GM18526 (cell line): ENCODE data around the gene CCNE1.

ENCODE experiments used
- POLR2A ChIP-seq: IDR thresholded peaks from 3 replicates; pipeline ENCODE4 v1.6.1; 2011; ENCODE audit not compliant: insufficient read length; ENCODE audit errors: extremely low read depth

CCNE1 gene

GRCh38 chr19:29781386-29782259 lies 30.2 kb upstream of the CCNE1 start:
- no peak for TF ChIP-seq POLR2A

GRCh38 chr19:29782260-29782580 lies 29.6 kb upstream of the CCNE1 start:
- TF ChIP-seq POLR2A: no peak

- no peak for TF ChIP-seq POLR2A
Measured at GRCh38 chr19:29783627-29784190, 28.1 kb upstream of the CCNE1 start.

- no peak for TF ChIP-seq POLR2A
Measured at GRCh38 chr19:29784598-29785223, 27.1 kb upstream of the CCNE1 start.

GRCh38 chr19:29785360-29785759 lies 26.4 kb upstream of the CCNE1 start:
- TF ChIP-seq POLR2A: no peak

- TF ChIP-seq POLR2A: no peak
Measured at GRCh38 chr19:29785955-29786589, 25.7 kb upstream of the CCNE1 start.

GRCh38 chr19:29787281-29787680 lies 24.5 kb upstream of the CCNE1 start:
- TF ChIP-seq POLR2A: no peak

GRCh38 chr19:29789007-29789406 lies 22.8 kb upstream of the CCNE1 start:
- no peak for TF ChIP-seq POLR2A

- TF ChIP-seq POLR2A: no peak
Measured at GRCh38 chr19:29793116-29793727, 18.6 kb upstream of the CCNE1 start.

- TF ChIP-seq POLR2A: no peak
Measured at GRCh38 chr19:29795461-29796172, 16.2 kb upstream of the CCNE1 start.

- no peak for TF ChIP-seq POLR2A
Measured at GRCh38 chr19:29796173-29796573, 15.6 kb upstream of the CCNE1 start.

- no peak for TF ChIP-seq POLR2A
Measured at GRCh38 chr19:29798774-29799497, 12.9 kb upstream of the CCNE1 start.

- TF ChIP-seq POLR2A: no peak
Measured at GRCh38 chr19:29800100-29800825, 11.5 kb upstream of the CCNE1 start.

GRCh38 chr19:29804493-29804892 lies 7.3 kb upstream of the CCNE1 start:
- TF ChIP-seq POLR2A: no peak
